Midbrain (tissue), 1 donor: ENCODE results near the gene LONP2.
"Not testable (repeated sequence)": the region's sequence is repeated elsewhere in the genome, so short reads cannot be mapped to it uniquely, and the experiment has no call there.

ENCODE experiments used
- DNase-seq: peaks from one replicate; lab custom pipeline; 2025; lab: John Stamatoyannopoulos, UW

The LONP2 gene

GRCh38 chr16:48386559-48387312 is 142.6 kb downstream of the LONP2 start:
- DNase-seq: no peak

DNA sequence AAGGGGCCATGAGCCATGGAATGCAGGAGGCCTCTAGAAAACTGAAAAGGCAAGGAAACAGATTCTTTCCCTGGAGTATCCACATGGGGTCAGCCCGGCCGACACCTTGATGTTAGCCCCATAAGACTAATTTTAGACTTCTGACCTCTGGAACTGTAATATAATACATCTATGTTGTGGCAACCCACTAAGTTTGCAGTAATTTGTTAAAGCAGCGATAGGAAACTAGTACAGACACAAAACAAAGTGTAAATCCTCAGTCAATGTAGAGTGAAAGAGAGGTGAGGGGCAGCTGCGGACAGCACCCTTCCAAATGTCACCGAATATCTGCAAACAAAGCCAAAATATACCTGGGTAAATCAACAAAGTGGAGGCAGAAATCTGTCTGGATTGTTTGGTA is 148.3 kb downstream of the LONP2 start:
- no peak for DNase-seq

- DNase-seq: peak; percentile 81
These were observed 149.6 kb downstream of the LONP2 start for GRCh38 chr16:48393485-48394354.

DNA sequence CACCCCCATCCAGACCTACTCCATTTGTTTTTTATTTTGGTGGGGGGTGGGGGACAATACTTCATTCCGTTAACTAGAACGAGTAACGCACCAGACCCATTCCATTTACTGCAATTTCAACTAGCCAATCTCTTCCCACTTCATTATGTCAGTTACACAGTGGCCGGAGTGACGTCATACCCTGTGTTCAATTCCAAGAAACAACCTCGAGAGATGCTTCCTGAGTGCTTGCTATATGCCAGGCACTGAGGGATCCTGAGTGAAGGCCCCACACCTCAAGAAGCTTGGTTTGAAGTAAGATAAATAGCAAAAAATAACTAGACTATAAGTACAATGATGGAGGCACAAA is 150.2 kb downstream of the LONP2 start:
- DNase-seq: no peak

GRCh38 chr16:48395375-48395774 is 151.3 kb downstream of the LONP2 start:
- no peak for DNase-seq

- not testable (repeated sequence) for DNase-seq
These were observed 158.4 kb downstream of the LONP2 start for GRCh38 chr16:48402547-48402946.

DNA sequence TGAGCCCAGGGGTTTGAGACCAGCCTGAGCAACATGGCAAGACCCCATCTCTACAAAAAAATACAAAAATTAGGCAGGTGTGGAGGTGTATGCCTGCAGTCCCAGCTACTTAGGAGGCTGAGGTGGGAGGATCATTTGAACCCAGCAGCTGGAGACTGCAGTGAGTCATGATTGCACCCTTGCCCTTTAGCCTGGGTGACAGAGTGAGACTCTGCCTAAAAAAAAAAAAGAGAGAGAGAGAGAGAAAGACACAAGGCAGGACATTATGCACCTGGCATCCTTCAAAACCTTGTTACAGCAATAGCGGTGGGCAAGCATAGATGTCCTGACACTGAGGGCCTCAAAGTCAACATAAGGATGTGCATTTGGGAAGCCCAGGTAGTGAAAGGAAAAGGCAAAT is 161.1 kb downstream of the LONP2 start:
- no peak for DNase-seq

DNA sequence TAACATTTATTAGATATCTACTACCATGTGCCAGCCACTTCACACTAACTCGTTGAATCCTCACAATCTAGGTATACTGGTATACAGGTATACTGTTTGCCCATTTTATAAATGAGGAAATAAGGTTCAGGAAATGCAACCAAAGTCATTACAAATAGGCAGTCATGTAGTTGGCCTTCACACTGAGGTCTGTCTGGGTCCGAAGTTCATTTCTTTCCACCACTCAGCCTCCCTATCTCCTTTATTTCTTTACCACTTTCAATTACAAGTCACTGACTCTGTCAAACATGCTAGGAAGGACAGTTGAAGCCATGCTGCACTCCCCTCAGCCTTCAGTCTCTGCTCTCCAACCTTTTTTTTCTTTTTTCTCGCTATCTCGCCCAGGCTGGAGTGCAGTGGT is 161.8 kb downstream of the LONP2 start:
- DNase-seq: no peak
